ENCODE results near the gene IFNGR1. TPM values are rescaled to one million over a fixed set of nuclear protein-coding genes. Genes with fewer than 3 reads are reported as not detected.

The IFNGR1 gene
- total RNA-seq, 1 experiment from 2014 or later = 27.1 TPM

- Histone ChIP-seq H3K9ac (ENCODE audit: low read length) (no peak overlapping the region), H4K20me1 (ENCODE audit: insufficient read depth) (no peaks in the 10 kb centered on the region), H3K36me3 (ENCODE audit: control insufficient read depth in 1 of 2, insufficient read depth in 2 of 2, low read length in 2 of 2) (no peaks in the 10 kb centered on the region), H3K4me1 (ENCODE audit: control insufficient read depth in 1 of 2, insufficient read depth in 2 of 2, low read length in 2 of 2) (peaks cover 5 to 6% of the 10 kb centered on the region in 2 experiments), H2AFZ (ENCODE audit: low read depth, low read length, poor library complexity, severe bottlenecking) (no peak overlapping the region), H3K9me2 (ENCODE audit: insufficient read depth) (no peaks in the 10 kb centered on the region), H3K4me3 (replicated peaks in 1 of 2; ENCODE audit: low read depth in 1 of 2, low read length in 2 of 2) (no peak overlapping the region), H3K9me3 (ENCODE audit: control insufficient read depth in 1 of 2, insufficient read depth in 1 of 2, low read depth in 1 of 2, low read length in 2 of 2) (no peaks in the 10 kb centered on the region), H3K27ac (ENCODE audit: low read depth, low read length) (no peak overlapping the region), H3K27me3 (ENCODE audit: insufficient read depth, low read length) (no peaks in the 10 kb centered on the region), H3K4me2 (ENCODE audit: low read length) (no peak overlapping the region), H3K79me2 (ENCODE audit: insufficient read depth, low read length) (no peaks in the 10 kb centered on the region)
- ChIA-PET CTCF (no interaction called here), RAD21 (ENCODE audit: low non-redundant PET in 1 of 2, low total read pairs in 2 of 2, uncharacterized antibody in 2 of 2, unreplicated experiment in 2 of 2) (no interaction called here), POLR2A (no interaction called here)
- ATAC-seq (no peak), DNase-seq (ENCODE audit: low read depth, low spot score) (no peak)
- intact Hi-C loops (cut with micrococcal nuclease) = no loop called here
- TF ChIP-seq ATF3 (IDR thresholded peaks at IDR 0.05) (no peak), ZFX (IDR thresholded peaks at IDR 0.05) (no peak), POLR2A (IDR thresholded peaks at IDR 0.05; ENCODE audit: borderline replicate concordance, extremely low read depth, insufficient read depth, insufficient read length) (no peak), MAX (IDR thresholded peaks at IDR 0.05) (no peak), ELF1 (IDR thresholded peaks at IDR 0.05; ENCODE audit: borderline replicate concordance, low read depth) (no peak), CTCF (IDR thresholded peaks at IDR 0.05 in 2 of 3, conservative IDR thresholded peaks at IDR 0.05 in 1 of 3; ENCODE audit: borderline replicate concordance in 1 of 3, insufficient read depth in 1 of 3, low read depth in 2 of 3, low read length in 2 of 3) (no peak), JUND (IDR thresholded peaks at IDR 0.05) (no peak), CBX3 (IDR thresholded peaks at IDR 0.05; ENCODE audit: low read depth) (no peak), EZH2phosphoT487 (IDR thresholded peaks at IDR 0.05; ENCODE audit: borderline replicate concordance) (no peak), ZBTB33 (IDR thresholded peaks at IDR 0.05; ENCODE audit: extremely low read depth, insufficient replicate concordance, low read length) (no peak), CEBPB (IDR thresholded peaks at IDR 0.05; ENCODE audit: low read depth) (no peak), ZNF274 (IDR thresholded peaks at IDR 0.05; ENCODE audit: low read depth, low read length) (no peak), SP1 (IDR thresholded peaks at IDR 0.05; ENCODE audit: low read depth) (no peak), POLR2AphosphoS5 (IDR thresholded peaks at IDR 0.05; ENCODE audit: low read depth, low read length) (no peak)
- no TSS peak for BruUV-seq (replicated peaks)
Observed at GRCh38 chr6:137224799-137225198, 5.6 kb upstream of the IFNGR1 start.

All from HCT116 (cell line).